GM18868 (cell line): ENCODE results near the gene PC.

ENCODE experiments used
- ATAC-seq: cut with Tn5 transposase; IDR thresholded peaks from one replicate; pipeline ENCODE4 v1.9.1; 2021; ENCODE audit warnings: mild to moderate bottlenecking, moderate library complexity; ENCODE audit not compliant: unreplicated experiment

Gene PC

DNA sequence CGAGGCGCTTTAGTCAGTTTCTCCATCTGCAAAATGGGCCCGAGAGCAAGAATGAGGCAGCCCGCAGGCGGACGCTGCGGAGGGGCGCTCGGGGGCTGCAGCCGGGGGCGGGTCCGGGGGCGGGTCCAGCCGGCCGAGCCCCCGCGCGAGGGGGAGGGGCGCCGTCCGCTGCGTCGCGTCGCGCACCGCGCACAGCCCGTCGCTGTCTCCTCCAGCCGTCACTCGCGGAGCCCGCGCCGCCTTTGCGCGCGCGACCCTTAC lies 282 bp downstream of the PC start:
- ATAC-seq = peak; percentile 31

DNA sequence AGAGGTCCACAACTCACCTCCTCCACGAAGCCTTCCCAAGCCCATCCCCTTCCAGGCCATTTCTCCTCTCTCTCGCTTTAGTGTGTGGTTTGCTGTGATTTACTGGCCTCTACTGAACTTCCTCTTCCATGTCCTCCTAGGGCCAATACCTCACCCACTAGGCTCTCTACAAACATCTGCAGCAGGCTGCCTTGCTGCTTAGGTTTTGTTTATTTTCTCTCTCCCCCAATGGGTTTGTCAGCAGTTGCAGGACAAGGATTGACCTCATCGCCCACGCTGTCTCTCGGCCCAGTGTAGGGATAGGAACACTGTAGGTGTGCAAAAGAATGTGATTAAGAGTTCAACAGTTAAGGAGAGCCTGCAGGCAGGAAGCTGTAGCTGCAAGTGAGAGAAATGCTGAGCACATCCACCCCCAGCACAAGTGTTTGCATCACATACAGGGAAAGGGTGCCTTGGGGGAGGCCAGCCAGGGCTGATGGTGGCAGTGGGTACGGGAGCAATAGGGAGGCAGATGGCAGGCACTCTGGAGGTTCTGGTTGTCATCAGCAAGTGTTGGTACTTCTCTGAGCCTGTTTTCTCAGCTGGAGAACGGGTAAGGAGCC lies 1.4 kb downstream of the PC start:
- ATAC-seq = no peak

DNA sequence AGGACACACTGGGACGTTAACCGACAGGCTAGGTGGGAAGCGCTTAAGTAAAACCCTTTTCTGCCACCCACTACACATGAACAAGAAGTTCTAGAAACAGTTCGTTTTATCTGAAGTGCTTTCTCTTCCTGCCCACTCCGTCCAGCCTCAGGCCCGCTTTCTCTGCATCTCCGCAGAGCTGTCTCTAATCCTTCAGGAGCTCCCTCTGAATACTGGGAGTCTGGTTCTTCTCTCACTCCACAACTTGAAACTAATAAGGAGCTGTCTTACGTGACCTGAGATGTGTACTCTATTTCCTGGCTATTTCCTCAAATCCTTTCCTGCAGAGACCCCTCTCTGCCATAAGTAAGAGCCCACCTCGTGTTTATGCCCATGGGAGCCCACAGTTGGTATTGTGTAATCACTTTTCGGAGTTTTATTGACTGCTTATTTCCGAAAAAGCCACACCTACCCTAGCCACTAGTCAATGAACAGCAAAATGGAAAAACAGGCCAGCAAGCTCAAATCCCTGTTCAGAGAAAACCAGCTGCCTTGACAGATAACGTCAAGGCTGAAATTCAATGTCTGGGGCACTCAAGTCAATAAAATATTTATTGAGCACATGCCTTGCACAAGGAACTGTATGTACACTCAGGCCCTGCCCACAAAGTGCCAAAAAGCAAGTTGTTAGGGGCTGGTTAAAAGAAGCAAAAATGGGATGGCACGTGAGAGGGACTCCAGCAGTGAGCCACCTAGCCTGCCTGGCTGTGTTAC lies 4.9 kb downstream of the PC start:
- ATAC-seq = no peak

DNA sequence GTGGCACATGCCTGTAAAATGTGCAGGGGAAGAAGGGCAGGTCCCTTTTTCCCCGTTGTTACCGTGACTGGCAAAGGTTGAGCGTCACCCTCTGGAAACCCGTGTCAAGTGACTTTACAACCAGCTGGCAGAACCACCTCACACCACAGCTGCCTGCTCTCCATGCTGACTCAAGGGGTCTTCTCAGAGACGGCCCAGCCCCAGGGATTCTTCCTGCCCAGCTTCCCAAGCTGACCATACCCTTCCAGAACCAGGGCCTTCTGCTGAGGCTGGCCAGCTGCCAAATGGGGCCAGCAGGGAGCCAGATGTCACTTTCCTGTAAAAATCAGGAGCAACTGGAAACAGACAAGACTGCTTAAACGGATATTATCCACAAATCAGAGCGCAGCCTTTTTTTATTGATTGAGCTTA lies 6.3 kb downstream of the PC start:
- no peak for ATAC-seq

DNA sequence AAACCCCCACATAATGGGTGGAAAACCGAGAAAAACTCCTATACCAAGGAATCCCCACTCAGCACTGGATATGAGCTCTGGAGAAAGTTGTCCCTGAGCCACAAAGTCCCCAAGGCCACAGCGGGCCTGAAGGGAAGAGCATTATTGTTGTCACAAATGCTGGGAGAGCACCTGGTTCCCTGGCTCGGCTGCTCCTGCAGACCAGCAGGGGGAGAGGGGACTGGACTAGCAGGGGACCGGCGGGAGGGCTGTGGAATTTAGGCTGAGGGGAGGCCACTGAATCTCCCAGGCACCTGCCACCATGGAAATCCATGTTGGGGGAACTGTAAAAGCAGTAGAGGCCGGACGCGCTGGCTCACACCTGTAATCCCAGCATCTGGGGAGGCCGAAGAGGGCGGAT lies 7.0 kb downstream of the PC start:
- no peak for ATAC-seq

DNA sequence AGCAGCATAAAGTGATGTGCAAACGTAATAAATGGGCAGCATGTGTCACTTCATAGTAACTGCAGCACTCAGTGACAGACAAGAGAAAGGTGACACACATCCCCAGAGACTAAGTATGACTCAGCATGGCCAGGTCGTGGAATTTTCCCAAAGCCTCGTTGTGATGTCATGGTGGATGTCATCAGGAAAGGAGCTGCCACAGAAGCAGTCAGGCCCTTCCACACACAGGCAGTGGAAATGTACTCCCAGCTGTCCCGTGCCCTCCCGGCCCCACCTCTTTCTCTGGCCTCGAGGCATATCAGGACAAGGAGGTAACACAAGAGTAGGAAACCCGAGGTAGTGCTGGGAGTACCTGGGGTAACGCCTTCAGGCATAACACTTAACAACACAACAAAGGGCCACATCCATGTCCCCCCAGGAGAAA lies 8.1 kb downstream of the PC start:
- ATAC-seq = no peak

DNA sequence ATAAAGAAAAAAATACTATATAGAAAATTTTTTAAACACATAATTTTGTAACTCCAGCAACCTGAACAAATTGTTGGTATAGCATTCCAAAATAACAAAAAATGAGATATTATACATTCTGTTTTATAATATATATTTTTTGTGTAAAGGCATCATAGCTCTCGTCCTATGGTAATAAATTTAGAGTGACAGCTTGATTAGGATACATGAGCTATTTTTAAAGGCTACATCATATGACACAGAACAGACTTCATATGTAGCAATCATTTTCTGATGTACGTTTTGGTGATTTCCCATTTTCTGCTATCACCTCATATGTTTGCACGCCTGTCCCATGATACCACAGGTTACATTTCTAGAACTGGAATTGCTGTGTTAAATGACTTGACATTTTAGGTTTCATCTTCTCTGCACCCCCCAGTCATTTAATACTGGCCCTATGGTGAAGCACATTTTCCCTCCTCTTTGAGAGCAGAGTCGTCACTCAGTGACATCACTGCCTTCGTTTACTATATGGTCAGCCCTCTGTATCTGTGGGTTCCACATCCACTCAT lies 19.5 kb downstream of the PC start:
- no peak for ATAC-seq

DNA sequence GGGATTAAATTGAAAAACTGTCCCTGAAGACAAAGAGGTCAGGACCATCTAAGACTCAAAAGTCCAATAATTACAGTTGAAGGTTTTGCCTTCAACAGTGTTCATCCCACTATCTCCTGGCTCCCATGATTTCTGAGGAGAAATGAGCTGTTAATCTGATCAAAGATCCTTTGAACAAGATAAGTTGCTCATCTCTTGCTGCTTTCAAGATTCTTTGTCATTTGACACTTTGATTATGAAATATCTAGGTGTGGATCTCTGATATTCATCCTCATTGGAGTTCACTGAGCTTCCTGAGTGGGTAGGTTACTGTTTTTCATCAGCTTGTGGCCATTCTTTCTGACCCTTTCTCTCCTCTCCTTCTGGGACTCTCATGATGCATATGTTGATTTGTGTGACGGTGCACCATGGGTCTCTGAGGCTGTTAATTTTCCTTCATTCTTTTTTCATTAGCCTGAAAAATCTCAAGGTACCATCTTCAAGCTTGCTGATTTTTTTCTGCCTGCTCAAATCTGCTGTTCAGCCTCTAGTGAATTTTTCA lies 20.9 kb downstream of the PC start:
- no peak for ATAC-seq

DNA sequence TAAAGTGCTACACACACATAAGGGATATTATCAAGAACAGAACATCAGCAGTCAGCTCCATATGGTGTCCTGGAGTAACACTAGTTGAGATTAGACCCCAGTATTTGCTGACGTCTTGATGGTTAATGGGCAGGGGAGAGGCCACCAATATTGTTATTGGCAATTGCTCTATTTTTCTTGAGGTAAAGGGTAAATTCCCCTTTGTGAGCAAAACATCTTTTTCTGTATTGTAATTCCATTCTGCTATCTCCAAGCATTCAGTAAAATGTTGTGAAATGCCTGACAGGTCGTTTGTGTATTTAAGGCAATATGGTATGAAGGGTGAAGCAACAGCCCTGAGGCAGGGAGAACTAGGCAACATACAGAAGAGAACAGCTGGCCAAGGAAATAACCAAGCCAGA lies 21.9 kb downstream of the PC start:
- no peak for ATAC-seq

DNA sequence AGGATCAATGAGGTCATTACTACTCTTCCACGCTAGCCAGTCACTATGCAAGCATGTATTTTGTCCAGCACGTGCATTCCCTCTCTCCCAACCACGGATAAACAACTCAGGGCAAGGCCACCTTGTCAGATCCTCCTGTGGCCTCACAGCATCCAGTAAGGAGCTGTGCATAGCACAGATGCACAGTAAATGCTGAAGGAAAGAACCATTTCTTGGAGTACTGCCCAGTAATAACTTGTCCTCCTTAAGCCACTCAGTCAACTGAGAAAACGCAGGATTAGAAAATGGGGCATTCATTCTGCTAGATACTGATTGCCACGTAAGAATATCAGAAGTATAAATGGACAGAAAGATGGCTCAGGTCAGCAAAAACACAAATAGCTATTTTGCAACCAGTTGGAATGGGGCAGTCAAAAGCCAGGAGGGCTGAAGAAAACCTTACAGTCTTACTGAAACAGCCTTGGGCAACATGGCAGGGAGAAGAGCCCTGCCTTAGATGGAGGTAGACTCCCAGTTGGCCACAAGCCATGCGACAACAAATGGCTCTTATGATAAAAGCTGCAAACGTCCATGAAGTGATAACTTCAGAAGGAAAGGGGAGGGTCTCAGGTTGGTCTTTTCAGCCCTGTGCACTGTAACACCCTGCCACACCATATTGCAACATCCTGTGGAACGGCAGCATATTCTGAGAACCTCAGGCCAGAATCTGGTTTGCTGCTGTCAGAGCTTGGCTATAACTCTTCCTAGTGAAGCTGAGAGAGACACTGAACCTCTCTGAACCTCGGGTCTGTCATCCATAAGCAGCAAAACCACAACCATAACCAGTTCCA lies 23.0 kb downstream of the PC start:
- ATAC-seq = no peak

DNA sequence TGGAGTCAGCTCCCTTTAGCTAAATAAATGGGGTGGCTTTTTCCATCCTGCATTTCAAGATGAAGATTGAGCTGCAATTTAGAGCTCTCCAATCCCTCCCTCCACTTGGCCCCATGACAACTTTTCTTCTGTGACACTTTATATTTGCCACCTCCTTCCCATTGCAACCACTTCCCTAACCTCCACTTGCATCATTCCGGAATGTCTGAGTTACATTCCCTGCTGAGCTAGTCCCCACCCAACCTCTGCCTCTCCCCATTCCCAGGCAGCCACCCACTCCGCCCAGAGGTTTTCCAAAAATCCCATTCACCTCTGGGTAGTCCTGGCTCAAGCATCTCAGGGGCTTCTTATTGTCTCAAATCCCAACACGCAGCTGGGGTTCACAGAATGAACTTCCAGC lies 24.7 kb downstream of the PC start:
- ATAC-seq = no peak

DNA sequence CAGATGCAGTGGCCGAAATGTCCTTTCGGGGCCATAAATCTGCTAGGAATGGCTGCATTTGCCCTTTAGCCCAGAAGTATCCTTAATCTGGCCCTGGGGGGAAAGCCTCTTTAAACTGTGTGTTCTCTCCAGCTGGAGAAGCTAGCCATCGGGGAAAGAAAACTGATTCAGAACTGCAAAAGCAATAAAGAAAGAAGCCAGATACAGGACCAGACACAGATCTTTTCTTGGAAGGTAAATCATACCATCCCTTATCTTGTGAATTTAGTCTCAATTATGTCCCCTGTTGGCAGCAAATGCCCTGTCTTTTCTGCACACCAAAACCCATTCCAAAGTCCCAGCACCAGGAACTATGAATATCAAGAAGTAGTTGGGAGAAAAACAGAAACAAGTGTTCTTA lies 25.6 kb downstream of the PC start:
- ATAC-seq = no peak

DNA sequence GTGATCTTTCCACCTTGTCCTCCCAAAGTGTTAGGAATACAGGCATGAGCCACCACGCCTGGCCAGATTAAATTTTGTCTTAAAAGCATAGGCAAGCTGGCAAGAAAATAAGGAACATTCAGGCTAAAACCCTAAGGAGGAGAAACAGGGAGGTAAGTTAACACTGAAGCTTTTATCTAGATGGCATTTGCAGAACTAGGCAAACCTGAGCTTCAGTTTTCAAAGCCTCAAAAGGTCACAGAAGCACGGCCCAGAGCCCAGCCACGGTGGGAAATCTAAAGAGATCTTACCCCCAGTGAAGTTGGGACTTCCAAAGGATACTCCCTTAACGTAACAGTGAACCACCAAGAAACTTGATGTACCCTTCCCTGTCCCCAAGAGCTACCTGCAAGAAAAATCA lies 28.4 kb downstream of the PC start:
- no peak for ATAC-seq

DNA sequence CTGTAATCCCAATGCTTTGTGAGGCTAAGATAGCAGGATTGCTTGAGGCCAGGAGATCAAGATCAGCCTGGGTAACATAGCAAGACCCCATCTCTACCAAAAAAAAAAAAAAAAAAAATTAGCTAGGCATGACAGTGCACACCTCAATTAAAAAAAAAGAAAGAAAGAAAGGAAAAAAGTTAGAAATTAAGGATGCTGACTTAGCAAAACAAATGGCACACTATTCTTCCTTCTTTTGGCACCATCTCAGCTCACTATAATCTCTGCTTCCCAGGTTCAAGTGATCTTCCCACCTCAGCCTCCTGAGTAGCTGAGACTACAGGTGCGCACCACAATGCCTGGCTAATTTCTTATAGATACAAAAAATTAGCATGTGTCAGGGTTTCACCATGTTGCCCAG lies 33.9 kb downstream of the PC start:
- ATAC-seq = no peak

DNA sequence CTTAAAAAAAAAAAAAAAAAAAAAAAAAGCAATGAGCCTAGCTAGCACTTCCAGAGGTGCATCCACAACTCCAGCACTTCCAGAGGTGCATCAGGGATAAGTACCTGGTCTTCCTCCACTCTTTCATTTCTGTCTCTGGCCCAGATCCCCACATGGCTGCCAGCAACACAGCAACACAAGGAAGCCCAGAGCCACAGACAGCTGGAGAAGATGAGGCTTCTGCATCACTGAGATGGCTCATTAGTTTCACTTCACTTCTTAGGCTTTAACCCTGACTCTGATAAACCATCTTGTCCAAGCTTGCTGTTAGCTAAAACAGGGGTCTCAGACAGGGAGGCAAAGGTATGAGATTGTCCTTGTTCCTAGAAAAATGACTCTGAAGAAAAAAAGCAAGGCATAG lies 35.6 kb downstream of the PC start:
- ATAC-seq = no peak

DNA sequence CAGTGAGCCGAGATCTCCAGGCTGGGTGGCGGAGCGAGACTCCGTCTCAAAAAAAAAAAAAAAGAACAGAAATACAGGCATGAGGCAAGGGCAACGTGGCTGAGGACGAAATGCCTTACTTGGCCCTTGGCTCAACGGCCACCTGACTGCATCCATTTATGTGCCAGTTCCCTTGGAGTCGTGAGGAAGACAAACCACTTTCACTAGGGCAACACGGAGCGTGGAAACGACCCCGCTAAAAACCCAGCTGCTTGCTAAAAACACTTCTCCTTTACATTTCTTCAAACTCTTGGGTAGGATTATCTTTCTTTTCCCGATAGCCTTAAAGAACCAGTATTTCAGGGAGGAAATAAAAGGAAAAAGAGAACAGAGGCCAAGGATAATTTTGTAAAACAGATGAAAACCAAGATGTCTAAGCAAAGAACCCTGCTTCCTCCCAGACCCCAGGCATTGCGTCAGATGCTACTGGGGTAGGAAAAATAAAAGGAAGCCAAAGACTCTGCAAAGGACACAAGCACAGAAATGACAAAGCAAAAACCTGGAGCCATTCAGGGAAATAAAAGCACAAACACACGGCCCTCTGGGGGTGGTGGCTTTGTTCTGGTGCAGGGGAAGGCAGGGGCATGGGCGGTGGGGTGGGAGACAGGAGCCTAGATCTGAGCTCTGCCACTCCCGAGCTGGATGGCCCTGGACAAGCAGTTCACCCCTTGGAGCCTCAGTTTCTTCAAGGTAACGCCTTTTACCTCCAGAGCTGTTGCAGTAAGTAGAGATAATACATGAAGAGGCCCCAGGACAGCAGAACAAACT lies 37.0 kb downstream of the PC start:
- no peak for ATAC-seq

DNA sequence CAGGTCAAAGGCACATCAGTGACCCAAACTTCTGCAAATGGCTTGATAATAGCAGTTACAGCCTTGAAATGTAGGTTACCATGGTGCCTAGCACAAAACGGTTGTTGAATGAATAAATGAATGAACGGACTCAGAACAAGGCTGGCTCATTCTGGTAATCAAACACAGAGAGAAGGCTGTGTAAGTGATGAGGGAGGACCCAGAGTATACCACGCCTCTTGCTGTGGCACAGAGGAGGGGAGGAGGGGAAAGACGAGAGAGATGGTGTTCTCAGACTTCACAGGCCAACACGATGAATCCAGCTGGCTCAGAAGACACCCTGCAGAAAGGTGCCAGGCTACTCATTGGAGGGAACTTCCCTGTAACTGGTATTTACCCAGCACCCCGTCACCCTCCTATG lies 38.3 kb downstream of the PC start:
- ATAC-seq = no peak

DNA sequence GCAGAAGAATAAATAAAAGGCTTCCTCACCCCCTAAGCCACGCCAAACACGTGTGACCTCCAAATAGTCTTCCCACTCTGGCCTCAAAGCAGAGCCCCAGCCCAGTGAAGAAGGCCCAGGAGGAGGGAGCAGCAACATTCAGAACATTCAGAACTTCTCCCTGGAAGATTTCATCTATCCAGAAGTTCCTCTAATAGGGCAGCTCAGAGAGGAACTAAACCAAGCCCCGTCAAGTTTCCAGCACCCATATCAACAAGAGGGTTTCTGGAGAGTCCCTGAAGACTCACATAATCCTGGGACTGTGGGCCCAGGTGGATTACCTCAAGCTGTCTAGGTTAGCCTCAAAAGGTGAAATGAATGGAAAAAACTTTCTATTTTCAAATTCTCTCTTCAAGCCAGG lies 39.4 kb downstream of the PC start:
- ATAC-seq = no peak

DNA sequence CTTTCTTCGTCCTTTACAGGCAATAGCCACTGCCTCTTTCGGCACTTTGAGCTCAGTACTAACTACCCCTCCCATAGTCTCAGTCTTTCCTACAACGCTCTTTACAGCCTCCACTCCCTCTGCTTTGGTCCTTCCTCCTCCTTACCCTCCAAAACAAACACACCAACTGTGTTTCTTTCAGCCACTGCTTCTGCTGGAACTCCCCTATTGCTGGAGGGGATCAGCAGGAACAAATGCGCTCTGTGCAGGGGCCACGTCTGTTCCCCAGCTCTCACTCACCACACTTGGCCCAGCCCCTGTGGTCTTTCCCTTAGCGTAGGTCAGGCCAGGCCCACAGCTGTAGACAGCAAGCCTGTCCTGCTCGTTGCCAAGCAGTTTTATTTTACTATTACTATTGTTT lies 42.3 kb downstream of the PC start:
- no peak for ATAC-seq

DNA sequence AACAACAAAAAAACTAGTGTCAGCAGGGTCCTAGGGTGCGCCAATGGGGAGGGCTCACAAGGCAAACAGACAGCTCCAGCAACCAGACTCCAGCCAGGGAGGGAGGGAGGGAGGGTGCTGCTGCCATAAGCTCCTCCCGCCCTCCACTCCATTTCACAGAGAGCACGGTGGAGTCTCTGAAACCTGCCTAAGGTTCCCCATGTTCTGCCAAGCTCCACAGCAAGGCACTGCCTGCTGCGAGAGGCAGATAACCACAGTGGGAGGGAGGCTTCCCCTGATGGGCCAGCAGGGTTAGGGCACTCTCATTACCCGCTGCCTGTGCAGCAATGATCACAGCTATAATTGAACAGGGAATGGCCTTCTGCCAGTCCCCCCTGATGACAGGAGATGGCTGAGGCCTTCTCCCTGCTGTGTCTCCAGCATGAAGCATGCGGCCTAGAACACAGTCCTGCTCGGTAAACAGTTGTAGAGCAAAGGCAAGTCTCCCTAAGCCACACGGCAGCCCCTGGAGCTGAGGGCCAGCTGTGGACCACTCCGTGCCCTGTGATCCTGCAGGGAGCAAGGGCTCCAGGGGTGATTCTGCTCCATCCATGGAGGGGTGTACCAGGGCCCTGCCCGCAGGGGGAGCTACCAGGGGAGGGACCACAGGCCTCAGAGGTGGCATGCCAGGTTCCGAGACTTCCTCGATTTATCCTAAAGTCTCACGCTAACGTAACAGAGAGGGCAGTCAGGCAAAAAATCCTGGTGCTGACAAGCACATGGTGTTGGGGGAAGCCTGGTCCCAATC lies 42.9 kb downstream of the PC start:
- ATAC-seq = no peak
